Mammary epithelial cell (primary cell): ENCODE results near the gene STAMBP.

Source experiments
- EZH2 ChIP-seq: IDR thresholded peaks from 2 replicates; pipeline ENCODE4 v1.6.1; 2012; ENCODE audit warnings: low read length, inconsistent platforms, borderline replicate concordance
- TF ChIP-seq, protein P1 (sequence below), 2 donors: IDR thresholded peaks in 1 of 2; conservative IDR thresholded peaks in 1 of 2; 2 replicates each; pipeline ENCODE4 v1.5.1; 2011 to 2012; ENCODE audit warnings: inconsistent platforms in 2 of 2, low read length in 2 of 2, mild to moderate bottlenecking in 2 of 2, control low read depth in 1 of 2, low read depth in 1 of 2; ENCODE audit not compliant: insufficient read depth in 1 of 2; ENCODE audit errors: extremely low read depth in 1 of 2

DNA sequence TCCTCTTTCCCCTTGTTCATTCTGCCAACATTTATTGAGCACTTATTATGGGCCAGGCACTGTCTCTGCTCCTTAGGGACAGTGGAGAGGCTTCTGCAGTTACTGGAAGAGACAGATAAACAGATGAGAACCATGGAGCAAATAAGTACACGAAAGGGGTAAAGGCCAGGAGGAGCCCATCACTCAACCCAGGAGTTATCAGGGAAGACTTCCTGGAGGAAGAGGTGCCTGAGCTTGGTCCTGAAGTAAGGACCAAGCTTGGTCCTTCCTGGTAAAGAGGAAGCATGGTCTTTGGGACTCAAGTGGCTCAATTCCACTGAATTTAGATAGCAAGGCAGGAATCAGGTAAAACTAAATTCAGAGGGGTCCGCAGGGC, 65.7 kb downstream of the STAMBP start:
- TF ChIP-seq, protein P1, sequence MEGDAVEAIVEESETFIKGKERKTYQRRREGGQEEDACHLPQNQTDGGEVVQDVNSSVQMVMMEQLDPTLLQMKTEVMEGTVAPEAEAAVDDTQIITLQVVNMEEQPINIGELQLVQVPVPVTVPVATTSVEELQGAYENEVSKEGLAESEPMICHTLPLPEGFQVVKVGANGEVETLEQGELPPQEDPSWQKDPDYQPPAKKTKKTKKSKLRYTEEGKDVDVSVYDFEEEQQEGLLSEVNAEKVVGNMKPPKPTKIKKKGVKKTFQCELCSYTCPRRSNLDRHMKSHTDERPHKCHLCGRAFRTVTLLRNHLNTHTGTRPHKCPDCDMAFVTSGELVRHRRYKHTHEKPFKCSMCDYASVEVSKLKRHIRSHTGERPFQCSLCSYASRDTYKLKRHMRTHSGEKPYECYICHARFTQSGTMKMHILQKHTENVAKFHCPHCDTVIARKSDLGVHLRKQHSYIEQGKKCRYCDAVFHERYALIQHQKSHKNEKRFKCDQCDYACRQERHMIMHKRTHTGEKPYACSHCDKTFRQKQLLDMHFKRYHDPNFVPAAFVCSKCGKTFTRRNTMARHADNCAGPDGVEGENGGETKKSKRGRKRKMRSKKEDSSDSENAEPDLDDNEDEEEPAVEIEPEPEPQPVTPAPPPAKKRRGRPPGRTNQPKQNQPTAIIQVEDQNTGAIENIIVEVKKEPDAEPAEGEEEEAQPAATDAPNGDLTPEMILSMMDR (conservative IDR thresholded peaks at IDR 0.05 in 1 of 2, IDR thresholded peaks at IDR 0.05 in 1 of 2; ENCODE audit: extremely low read depth in 1 of 2, insufficient read depth in 1 of 2, low read depth in 1 of 2, low read length in 2 of 2), result no peak
- TF ChIP-seq EZH2, result no peak
